ENCODE measurements around the gene DCP2.
"Not testable (repeated sequence)": the region's sequence is repeated elsewhere in the genome, so short reads cannot be mapped to it uniquely, and the experiment has no call there.

The DCP2 gene

GRCh38 chr5:112960315-112960714 is 16.3 kb upstream of the DCP2 start:
- H3K4me2 ChIP-seq (ENCODE audit: low read length): no peak overlapping the region
- H3K9me3 ChIP-seq (ENCODE audit: control insufficient read depth, insufficient read depth, low read length): no peaks in the 10 kb centered on the region
- no peaks in the 10 kb centered on the region for H3F3A ChIP-seq (ENCODE audit: control insufficient read depth, insufficient read depth)
- no peak overlapping the region for H3K27ac ChIP-seq (ENCODE audit: low read depth, low read length)
- H3K4me3 ChIP-seq (ENCODE audit: low read length): no peak overlapping the region
- H3K27me3 ChIP-seq (ENCODE audit: control insufficient read depth, low read length): no peaks in the 10 kb centered on the region
- H3K79me2 ChIP-seq (ENCODE audit: control insufficient read depth, low read length): no peaks in the 10 kb centered on the region
- no peaks in the 10 kb centered on the region for H4K20me1 ChIP-seq (ENCODE audit: control insufficient read depth, insufficient read depth, low read depth, low read length)
- H3K4me1 ChIP-seq (ENCODE audit: control insufficient read depth, low read length): peaks cover 32% of the 10 kb centered on the region
- H3K9me2 ChIP-seq (replicated peaks; ENCODE audit: control insufficient read depth, low read length): no peaks in the 10 kb centered on the region
- TF ChIP-seq CTCF (IDR thresholded peaks at IDR 0.05; ENCODE audit: low read depth, low read length, poor library complexity, severe bottlenecking): no peak
- TF ChIP-seq EZH2phosphoT487 (IDR thresholded peaks at IDR 0.05; ENCODE audit: borderline replicate concordance, low read length): no peak
- no peaks in the 10 kb centered on the region for H3K36me3 ChIP-seq (ENCODE audit: control insufficient read depth, low read length)

GRCh38 chr5:112960863-112961504 is 15.6 kb upstream of the DCP2 start:
- Histone ChIP-seq H3K4me1 (ENCODE audit: control insufficient read depth, low read length) (peaks cover 32% of the 10 kb centered on the region), H4K20me1 (ENCODE audit: control insufficient read depth, insufficient read depth, low read depth, low read length) (no peaks in the 10 kb centered on the region), H3K9me2 (replicated peaks; ENCODE audit: control insufficient read depth, low read length) (no peaks in the 10 kb centered on the region), H3K4me3 (ENCODE audit: low read length) (no peak overlapping the region), H3K4me2 (ENCODE audit: low read length) (no peak overlapping the region), H3K79me2 (ENCODE audit: control insufficient read depth, low read length) (no peaks in the 10 kb centered on the region), H3F3A (ENCODE audit: control insufficient read depth, insufficient read depth) (no peaks in the 10 kb centered on the region), H3K9me3 (ENCODE audit: control insufficient read depth, insufficient read depth, low read length) (no peaks in the 10 kb centered on the region), H3K27me3 (ENCODE audit: control insufficient read depth, low read length) (no peaks in the 10 kb centered on the region), H3K27ac (ENCODE audit: low read depth, low read length) (no peak overlapping the region), H3K36me3 (ENCODE audit: control insufficient read depth, low read length) (no peaks in the 10 kb centered on the region)
- TF ChIP-seq EZH2phosphoT487 (IDR thresholded peaks at IDR 0.05; ENCODE audit: borderline replicate concordance, low read length) (no peak), CTCF (IDR thresholded peaks at IDR 0.05; ENCODE audit: low read depth, low read length, poor library complexity, severe bottlenecking) (no peak)

GRCh38 chr5:112963374-112963733 is 13.2 kb upstream of the DCP2 start:
- H3K4me2 ChIP-seq (ENCODE audit: low read length): peak overlapping the region; percentile 34
- not testable (repeated sequence) for H3K27ac ChIP-seq (ENCODE audit: low read depth, low read length); H4K20me1 ChIP-seq (ENCODE audit: control insufficient read depth, insufficient read depth, low read depth, low read length)

GRCh38 chr5:112965733-112966306 is 10.8 kb upstream of the DCP2 start:
- H3K4me1 ChIP-seq (ENCODE audit: control insufficient read depth, low read length): peaks cover 16% of the 10 kb centered on the region
- H3K4me3 ChIP-seq (ENCODE audit: low read length): no peak overlapping the region
- no peaks in the 10 kb centered on the region for H3F3A ChIP-seq (ENCODE audit: control insufficient read depth, insufficient read depth)
- H3K36me3 ChIP-seq (ENCODE audit: control insufficient read depth, low read length): no peaks in the 10 kb centered on the region
- H3K9me2 ChIP-seq (replicated peaks; ENCODE audit: control insufficient read depth, low read length): no peaks in the 10 kb centered on the region
- no peak overlapping the region for H3K27ac ChIP-seq (ENCODE audit: low read depth, low read length)
- H3K4me2 ChIP-seq (ENCODE audit: low read length): no peak overlapping the region
- TF ChIP-seq EZH2phosphoT487 (IDR thresholded peaks at IDR 0.05; ENCODE audit: borderline replicate concordance, low read length) (no peak), CTCF (IDR thresholded peaks at IDR 0.05; ENCODE audit: low read depth, low read length, poor library complexity, severe bottlenecking) (no peak)
- H4K20me1 ChIP-seq (ENCODE audit: control insufficient read depth, insufficient read depth, low read depth, low read length): no peaks in the 10 kb centered on the region
- H3K9me3 ChIP-seq (ENCODE audit: control insufficient read depth, insufficient read depth, low read length): no peaks in the 10 kb centered on the region
- H3K79me2 ChIP-seq (ENCODE audit: control insufficient read depth, low read length): no peaks in the 10 kb centered on the region
- no peaks in the 10 kb centered on the region for H3K27me3 ChIP-seq (ENCODE audit: control insufficient read depth, low read length)

More at GRCh38 chr5:112963374-112963733, 13.2 kb upstream of the DCP2 start:
- H3K9me3 ChIP-seq (ENCODE audit: control insufficient read depth, insufficient read depth, low read length); H3K27me3 ChIP-seq (ENCODE audit: control insufficient read depth, low read length); H3K36me3 ChIP-seq (ENCODE audit: control insufficient read depth, low read length); H3F3A ChIP-seq (ENCODE audit: control insufficient read depth, insufficient read depth); H3K4me3 ChIP-seq (ENCODE audit: low read length); H3K79me2 ChIP-seq (ENCODE audit: control insufficient read depth, low read length); H3K9me2 ChIP-seq (replicated peaks; ENCODE audit: control insufficient read depth, low read length): not testable (repeated sequence)
- peaks cover 28% of the 10 kb centered on the region for H3K4me1 ChIP-seq (ENCODE audit: control insufficient read depth, low read length)
